OCI-LY7 (cell line): ENCODE results near the gene SMKR1. TPM values are rescaled to one million over a fixed set of nuclear protein-coding genes. Genes with fewer than 3 reads are reported as not detected.

Experiments used
- BruUV-seq: library from RNA; stranded (reverse); fragments of 400-500 nt; replicated peaks from 2 replicates; lab custom pipeline; 2021; lab: Mats Ljungman, UMichigan
- CTCF ChIA-PET: fragments of 300-600 bp; sonication (Branson Sonifier 250); formaldehyde crosslinking; loops from one replicate; lab custom pipeline; 2022; ENCODE audit warnings: antibody characterized with exemption; ENCODE audit not compliant: unreplicated experiment; lab: Charles Lee
- POLR2A ChIA-PET: fragments of 300-600 bp; sonication (Branson Sonifier 250); formaldehyde crosslinking; loops from one replicate; lab custom pipeline; 2022; ENCODE audit warnings: antibody characterized with exemption; lab: Charles Lee
- DNase-seq: peaks from one replicate; pipeline ENCODE4 v3.0.0-alpha.2; 2015; ENCODE audit warnings: low spot score
- H2AFZ ChIP-seq: fragments of 200-600 bp; sonication (generic), shearing (Covaris generic); 2 replicates; pipeline ENCODE4 v1.6.1; 2014; ENCODE audit warnings: mild to moderate bottlenecking, antibody characterized with exemption, low read length, moderate library complexity
- H3K27ac ChIP-seq: fragments of 200-600 bp; sonication (generic); 2 replicates; pipeline ENCODE4 v1.5.1; 2014; ENCODE audit warnings: mixed run types, low read depth, mild to moderate bottlenecking, moderate library complexity, low read length, inconsistent platforms; ENCODE audit not compliant: poor library complexity, severe bottlenecking
- H3K36me3 ChIP-seq: fragments of 200-600 bp; sonication (generic); 2 replicates; pipeline ENCODE4 v1.6.1; 2014; ENCODE audit warnings: mild to moderate bottlenecking, antibody characterized with exemption, low read length, moderate library complexity, mixed read lengths; ENCODE audit not compliant: insufficient read depth
- H3K4me1 ChIP-seq: fragments of 200-600 bp; sonication (generic); 2 replicates; pipeline ENCODE4 v1.5.1; 2014; ENCODE audit warnings: mild to moderate bottlenecking, low read length; ENCODE audit not compliant: insufficient read depth, poor library complexity, severe bottlenecking
- H3K4me2 ChIP-seq: fragments of 200-600 bp; sonication (generic); 2 replicates; pipeline ENCODE4 v1.6.1; 2014; ENCODE audit warnings: mild to moderate bottlenecking, low read length
- H3K4me3 ChIP-seq: fragments of 200-600 bp; sonication (generic); 2 replicates; pipeline ENCODE4 v1.5.1; 2014; ENCODE audit warnings: mild to moderate bottlenecking, low read depth, low read length; ENCODE audit not compliant: poor library complexity, severe bottlenecking
- H3K79me2 ChIP-seq: fragments of 200-600 bp; sonication (generic); 2 replicates; pipeline ENCODE4 v1.6.1; 2016; ENCODE audit warnings: low read depth, mild to moderate bottlenecking, low read length, moderate library complexity, mixed read lengths; ENCODE audit not compliant: insufficient read depth
- H3K9me2 ChIP-seq: fragments of 200-600 bp; sonication (generic); 2 replicates; pipeline ENCODE4 v1.6.1; 2016; ENCODE audit warnings: mild to moderate bottlenecking, low read length, mixed read lengths; ENCODE audit not compliant: insufficient read depth
- H3K9me3 ChIP-seq: fragments of 200-600 bp; sonication (generic); 2 replicates; pipeline ENCODE4 v1.6.1; 2014; ENCODE audit warnings: mild to moderate bottlenecking, mixed run types, low read length, mixed read lengths
- H4K20me1 ChIP-seq: fragments of 200-600 bp; sonication (generic); 2 replicates; pipeline ENCODE4 v1.6.1; 2014; ENCODE audit warnings: mild to moderate bottlenecking, antibody characterized with exemption, low read length, moderate library complexity, mixed read lengths; ENCODE audit not compliant: insufficient read depth
- EZH2phosphoT487 ChIP-seq: fragments of 200-600 bp; sonication (generic); IDR thresholded peaks from 2 replicates; pipeline ENCODE4 v1.6.1; 2018; ENCODE audit warnings: low read depth, borderline replicate concordance, mild to moderate bottlenecking, mixed run types, antibody characterized with exemption, low read length, moderate library complexity, mixed read lengths
- intact Hi-C: fragments of 100-400 bp; cut with micrococcal nuclease; formaldehyde crosslinking; loops from one replicate; pipeline ENCODE4 v1.10.0; 2022; ENCODE audit not compliant: unreplicated experiment
- total RNA-seq, 2 experiments: library from RNA; depleted of rRNA in 1 of 2; stranded (reverse); fragments of >200 nt in 1 of 2; shearing (Covaris generic) in 1 of 2; gene quantifications; 2 replicates each; pipeline ENCODE4 v1.2.3, GENCODE V29; 2014 to 2022
- TF ChIP-seq, protein P1 (sequence below): fragments of 200-600 bp; sonication (generic); conservative IDR thresholded peaks from 2 replicates; pipeline ENCODE4 v1.5.1; 2014; ENCODE audit warnings: mild to moderate bottlenecking, antibody characterized with exemption, low read length, moderate library complexity, mixed read lengths

The SMKR1 gene
- total RNA-seq, 2 experiments from 2014 or later: not detected

DNA sequence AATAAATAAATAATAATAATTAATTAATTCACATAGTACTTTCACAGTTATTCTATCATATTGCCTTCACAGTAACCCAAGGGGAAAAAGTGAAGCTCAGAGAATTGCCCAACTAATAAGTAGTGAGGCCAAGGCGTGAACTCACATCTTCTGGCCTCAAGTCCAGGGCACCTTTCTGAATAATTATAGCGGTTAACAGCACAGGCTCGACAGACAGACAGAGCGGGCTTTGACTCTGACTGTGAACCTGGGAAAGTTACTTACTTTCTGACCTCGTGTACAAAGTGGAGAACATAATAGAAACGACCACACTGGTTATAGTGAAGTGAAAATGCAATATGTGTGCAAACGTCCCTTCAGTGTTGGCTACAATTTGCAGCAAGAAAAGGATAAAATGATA is 5.7 kb upstream of the SMKR1 start:
- H2AFZ ChIP-seq: no peak overlapping the region
- intact Hi-C loops: no loop called here
- ChIA-PET POLR2A (interaction anchor here (0.7 kb wide), 1 partner anchor 211 kb away, joined by 3 read pairs; no protein-coding TSS in a partner anchor), CTCF (no interaction called here)
- no peak overlapping the region for H3K4me2 ChIP-seq
- H3K4me3 ChIP-seq: no peak overlapping the region
- DNase-seq: no peak
- no peaks in the 10 kb centered on the region for H3K9me3 ChIP-seq
- no peaks in the 10 kb centered on the region for H3K36me3 ChIP-seq
- no peak overlapping the region for H3K27ac ChIP-seq
- no TSS peak for BruUV-seq
- H3K79me2 ChIP-seq: no peaks in the 10 kb centered on the region
- no peaks in the 10 kb centered on the region for H4K20me1 ChIP-seq
- H3K9me2 ChIP-seq: no peaks in the 10 kb centered on the region
- no peak for TF ChIP-seq EZH2phosphoT487
- TF ChIP-seq, protein P1, sequence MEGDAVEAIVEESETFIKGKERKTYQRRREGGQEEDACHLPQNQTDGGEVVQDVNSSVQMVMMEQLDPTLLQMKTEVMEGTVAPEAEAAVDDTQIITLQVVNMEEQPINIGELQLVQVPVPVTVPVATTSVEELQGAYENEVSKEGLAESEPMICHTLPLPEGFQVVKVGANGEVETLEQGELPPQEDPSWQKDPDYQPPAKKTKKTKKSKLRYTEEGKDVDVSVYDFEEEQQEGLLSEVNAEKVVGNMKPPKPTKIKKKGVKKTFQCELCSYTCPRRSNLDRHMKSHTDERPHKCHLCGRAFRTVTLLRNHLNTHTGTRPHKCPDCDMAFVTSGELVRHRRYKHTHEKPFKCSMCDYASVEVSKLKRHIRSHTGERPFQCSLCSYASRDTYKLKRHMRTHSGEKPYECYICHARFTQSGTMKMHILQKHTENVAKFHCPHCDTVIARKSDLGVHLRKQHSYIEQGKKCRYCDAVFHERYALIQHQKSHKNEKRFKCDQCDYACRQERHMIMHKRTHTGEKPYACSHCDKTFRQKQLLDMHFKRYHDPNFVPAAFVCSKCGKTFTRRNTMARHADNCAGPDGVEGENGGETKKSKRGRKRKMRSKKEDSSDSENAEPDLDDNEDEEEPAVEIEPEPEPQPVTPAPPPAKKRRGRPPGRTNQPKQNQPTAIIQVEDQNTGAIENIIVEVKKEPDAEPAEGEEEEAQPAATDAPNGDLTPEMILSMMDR: no peak
- H3K4me1 ChIP-seq: peaks cover 8% of the 10 kb centered on the region

DNA sequence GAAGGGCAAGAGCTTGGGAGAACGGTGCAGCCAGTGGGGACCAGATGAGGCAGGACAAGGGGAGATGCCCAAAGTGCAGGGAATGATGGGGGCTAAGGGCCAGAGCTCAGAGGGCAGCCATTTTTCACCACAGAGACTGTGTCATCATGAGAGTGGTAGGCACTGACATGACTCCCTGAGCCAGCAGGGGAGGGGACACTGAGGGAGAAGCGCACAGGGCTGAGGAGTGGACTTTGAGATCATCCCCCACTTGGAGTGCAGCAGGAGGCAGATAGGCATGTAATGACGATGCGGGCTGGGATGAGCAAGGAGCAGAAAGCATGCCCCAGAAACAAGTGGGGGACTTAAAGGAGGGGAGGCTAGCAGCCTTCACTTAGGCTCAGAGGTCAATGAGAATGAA is 5.2 kb upstream of the SMKR1 start:
- Histone ChIP-seq H3K4me2 (no peak overlapping the region), H3K79me2 (no peaks in the 10 kb centered on the region), H3K9me2 (no peaks in the 10 kb centered on the region), H2AFZ (no peak overlapping the region), H3K9me3 (no peaks in the 10 kb centered on the region), H3K4me3 (no peak overlapping the region), H3K4me1 (peaks cover 8% of the 10 kb centered on the region), H4K20me1 (no peaks in the 10 kb centered on the region), H3K36me3 (no peaks in the 10 kb centered on the region), H3K27ac (no peak overlapping the region)
- no TSS peak for BruUV-seq
- intact Hi-C loops: no loop called here
- ChIA-PET CTCF (no interaction called here), POLR2A (no interaction called here)
- TF ChIP-seq, protein P1: no peak
- TF ChIP-seq EZH2phosphoT487: no peak
- no peak for DNase-seq

DNA sequence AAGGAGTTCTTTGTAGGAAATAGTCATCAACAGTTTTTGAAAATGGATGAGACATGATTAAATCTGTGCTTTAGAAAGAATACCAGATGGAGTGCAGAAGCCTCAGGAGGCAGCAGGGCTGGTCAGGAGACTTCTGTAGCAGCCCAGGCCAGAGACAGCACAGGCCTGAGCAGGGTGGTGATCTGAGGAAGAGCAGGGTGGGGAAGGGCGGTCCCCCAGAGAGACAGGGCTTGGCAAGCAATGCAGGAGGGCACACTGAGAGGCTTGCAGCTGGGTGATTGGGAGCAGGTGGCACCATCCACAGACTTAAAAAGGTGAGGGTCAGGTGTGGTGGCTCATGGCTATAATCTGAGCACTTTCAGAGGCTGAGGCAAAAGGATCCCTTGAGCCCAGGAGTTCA is 4.3 kb upstream of the SMKR1 start:
- POLR2A ChIA-PET: no interaction called here
- no peak overlapping the region for H2AFZ ChIP-seq
- H3K4me1 ChIP-seq: peaks cover 8% of the 10 kb centered on the region
- BruUV-seq: no TSS peak
- no peak overlapping the region for H3K27ac ChIP-seq
- CTCF ChIA-PET: no interaction called here
- intact Hi-C loops: no loop called here
- no peaks in the 10 kb centered on the region for H3K9me3 ChIP-seq
- H3K79me2 ChIP-seq: no peaks in the 10 kb centered on the region
- H3K9me2 ChIP-seq: no peaks in the 10 kb centered on the region
- H3K36me3 ChIP-seq: no peaks in the 10 kb centered on the region
- H3K4me2 ChIP-seq: no peak overlapping the region
- H4K20me1 ChIP-seq: no peaks in the 10 kb centered on the region
- H3K4me3 ChIP-seq: no peak overlapping the region
- no peak for DNase-seq
- TF ChIP-seq EZH2phosphoT487: no peak
- TF ChIP-seq, protein P1: no peak
